ENCODE results near the gene KCNMB1. TPM values are rescaled to one million over a fixed set of nuclear protein-coding genes. Genes with fewer than 3 reads are reported as not detected.
A peak's percentile ranks its signal among the peaks of the same experiment; 100 is the strongest.

KCNMB1 gene
- total and polyA plus RNA-seq, 4 donors = 0.30 to 2.7 (median 1.2) TPM

GRCh38 chr5:170338933-170339779 is 50.0 kb downstream of the KCNMB1 start:
- H3K4me3 ChIP-seq (ENCODE audit: low read depth, low read length) = no peak overlapping the region
- H3K27ac ChIP-seq (ENCODE audit: low read depth, low read length) = no peak overlapping the region
- H3K9me3 ChIP-seq (ENCODE audit: control insufficient read depth, insufficient read depth, low read length) = no peaks in the 10 kb centered on the region
- H3K36me3 ChIP-seq (ENCODE audit: control insufficient read depth, insufficient read depth, low read length) = no peaks in the 10 kb centered on the region
- no peak for DNase-seq (ENCODE audit: low read depth in 4 of 6, low spot score in 6 of 6)
- H3K27me3 ChIP-seq (ENCODE audit: control insufficient read depth, insufficient read depth, low read length) = no peaks in the 10 kb centered on the region
- H3K4me1 ChIP-seq (ENCODE audit: control insufficient read depth, insufficient read depth, low read length) = peaks cover 14% of the 10 kb centered on the region
- 100% methylated on average over 1 of the region's 4 CpGs for WGBS (ENCODE audit: insufficient coverage)

- no peak overlapping the region for H3K4me3 ChIP-seq (ENCODE audit: low read depth, low read length)
- H3K36me3 ChIP-seq (ENCODE audit: control insufficient read depth, insufficient read depth, low read length) = no peaks in the 10 kb centered on the region
- 83% methylated on average over 1 of the region's 4 CpGs for WGBS (ENCODE audit: insufficient coverage)
- DNase-seq (ENCODE audit: low read depth in 4 of 6, low spot score in 6 of 6) = no peak
- H3K27me3 ChIP-seq (ENCODE audit: control insufficient read depth, insufficient read depth, low read length) = no peaks in the 10 kb centered on the region
- no peaks in the 10 kb centered on the region for H3K9me3 ChIP-seq (ENCODE audit: control insufficient read depth, insufficient read depth, low read length)
- peaks cover 14% of the 10 kb centered on the region for H3K4me1 ChIP-seq (ENCODE audit: control insufficient read depth, insufficient read depth, low read length)
- no peak overlapping the region for H3K27ac ChIP-seq (ENCODE audit: low read depth, low read length)
Measured at GRCh38 chr5:170338291-170338690, 50.9 kb downstream of the KCNMB1 start.

GRCh38 chr5:170337045-170337733 is 52.0 kb downstream of the KCNMB1 start:
- H3K4me3 ChIP-seq (ENCODE audit: low read depth, low read length) = no peak overlapping the region
- no peaks in the 10 kb centered on the region for H3K36me3 ChIP-seq (ENCODE audit: control insufficient read depth, insufficient read depth, low read length)
- peaks cover 17% of the 10 kb centered on the region for H3K4me1 ChIP-seq (ENCODE audit: control insufficient read depth, insufficient read depth, low read length)
- H3K27me3 ChIP-seq (ENCODE audit: control insufficient read depth, insufficient read depth, low read length) = no peaks in the 10 kb centered on the region
- DNase-seq (ENCODE audit: low read depth in 4 of 6, low spot score in 6 of 6) = peak in 2 of 6 donors; percentile 29 to 89
- H3K9me3 ChIP-seq (ENCODE audit: control insufficient read depth, insufficient read depth, low read length) = no peaks in the 10 kb centered on the region
- WGBS (ENCODE audit: insufficient coverage) = 53% methylated on average over 7 of the region's 9 CpGs
- no peak overlapping the region for H3K27ac ChIP-seq (ENCODE audit: low read depth, low read length)

- Histone ChIP-seq H3K9me3 (ENCODE audit: control insufficient read depth, insufficient read depth, low read length) (no peaks in the 10 kb centered on the region), H3K36me3 (ENCODE audit: control insufficient read depth, insufficient read depth, low read length) (no peaks in the 10 kb centered on the region), H3K4me1 (ENCODE audit: control insufficient read depth, insufficient read depth, low read length) (peaks cover 22% of the 10 kb centered on the region), H3K27me3 (ENCODE audit: control insufficient read depth, insufficient read depth, low read length) (no peaks in the 10 kb centered on the region), H3K4me3 (ENCODE audit: low read depth, low read length) (no peak overlapping the region), H3K27ac (ENCODE audit: low read depth, low read length) (no peak overlapping the region)
- WGBS (ENCODE audit: insufficient coverage) = 80% methylated on average over 6 of the region's 6 CpGs
- no peak for DNase-seq (ENCODE audit: low read depth in 4 of 6, low spot score in 6 of 6)
Measured at GRCh38 chr5:170336065-170336464, 53.1 kb downstream of the KCNMB1 start.

- H3K27me3 ChIP-seq (ENCODE audit: control insufficient read depth, insufficient read depth, low read length) = no peaks in the 10 kb centered on the region
- H3K27ac ChIP-seq (ENCODE audit: low read depth, low read length) = no peak overlapping the region
- DNase-seq (ENCODE audit: low read depth in 4 of 6, low spot score in 6 of 6) = no peak
- H3K36me3 ChIP-seq (ENCODE audit: control insufficient read depth, insufficient read depth, low read length) = no peaks in the 10 kb centered on the region
- whole genome bisulfite sequencing (ENCODE audit: insufficient coverage) = 86% methylated on average over 1 of the region's 5 CpGs
- no peaks in the 10 kb centered on the region for H3K9me3 ChIP-seq (ENCODE audit: control insufficient read depth, insufficient read depth, low read length)
- no peak overlapping the region for H3K4me3 ChIP-seq (ENCODE audit: low read depth, low read length)
- peaks cover 22% of the 10 kb centered on the region for H3K4me1 ChIP-seq (ENCODE audit: control insufficient read depth, insufficient read depth, low read length)
Measured at GRCh38 chr5:170334626-170335025, 54.5 kb downstream of the KCNMB1 start.

GRCh38 chr5:170333161-170333910 is 55.8 kb downstream of the KCNMB1 start:
- Histone ChIP-seq H3K9me3 (ENCODE audit: control insufficient read depth, insufficient read depth, low read length) (no peaks in the 10 kb centered on the region), H3K27ac (ENCODE audit: low read depth, low read length) (no peak overlapping the region), H3K4me3 (ENCODE audit: low read depth, low read length) (no peak overlapping the region), H3K4me1 (ENCODE audit: control insufficient read depth, insufficient read depth, low read length) (peaks cover 15% of the 10 kb centered on the region), H3K36me3 (ENCODE audit: control insufficient read depth, insufficient read depth, low read length) (no peaks in the 10 kb centered on the region), H3K27me3 (ENCODE audit: control insufficient read depth, insufficient read depth, low read length) (no peaks in the 10 kb centered on the region)
- WGBS (ENCODE audit: insufficient coverage) = 69% methylated on average over 6 of the region's 11 CpGs
- peak in 1 of 6 donors; percentile 28 for DNase-seq (ENCODE audit: low read depth in 4 of 6, low spot score in 6 of 6)

GRCh38 chr5:170332058-170332457 is 57.1 kb downstream of the KCNMB1 start:
- Histone ChIP-seq H3K27ac (ENCODE audit: low read depth, low read length) (no peak overlapping the region), H3K4me1 (ENCODE audit: control insufficient read depth, insufficient read depth, low read length) (peaks cover 12% of the 10 kb centered on the region), H3K36me3 (ENCODE audit: control insufficient read depth, insufficient read depth, low read length) (no peaks in the 10 kb centered on the region), H3K4me3 (ENCODE audit: low read depth, low read length) (no peak overlapping the region), H3K9me3 (ENCODE audit: control insufficient read depth, insufficient read depth, low read length) (no peaks in the 10 kb centered on the region), H3K27me3 (ENCODE audit: control insufficient read depth, insufficient read depth, low read length) (no peaks in the 10 kb centered on the region)
- DNase-seq (ENCODE audit: low read depth in 4 of 6, low spot score in 6 of 6) = no peak
- WGBS (ENCODE audit: insufficient coverage) = 80% methylated on average over 1 of the region's 5 CpGs

- DNase-seq (ENCODE audit: low read depth in 4 of 6, low spot score in 6 of 6) = no peak
- Histone ChIP-seq H3K27me3 (ENCODE audit: control insufficient read depth, insufficient read depth, low read length) (no peaks in the 10 kb centered on the region), H3K27ac (ENCODE audit: low read depth, low read length) (no peak overlapping the region), H3K36me3 (ENCODE audit: control insufficient read depth, insufficient read depth, low read length) (no peaks in the 10 kb centered on the region), H3K4me3 (ENCODE audit: low read depth, low read length) (no peak overlapping the region), H3K9me3 (ENCODE audit: control insufficient read depth, insufficient read depth, low read length) (no peaks in the 10 kb centered on the region), H3K4me1 (ENCODE audit: control insufficient read depth, insufficient read depth, low read length) (peaks cover 8% of the 10 kb centered on the region)
- WGBS (ENCODE audit: insufficient coverage) = 85% methylated on average over 9 of the region's 11 CpGs
Measured at GRCh38 chr5:170330568-170331054, 58.6 kb downstream of the KCNMB1 start.

- Histone ChIP-seq H3K27me3 (ENCODE audit: control insufficient read depth, insufficient read depth, low read length) (no peaks in the 10 kb centered on the region), H3K9me3 (ENCODE audit: control insufficient read depth, insufficient read depth, low read length) (no peaks in the 10 kb centered on the region), H3K36me3 (ENCODE audit: control insufficient read depth, insufficient read depth, low read length) (no peaks in the 10 kb centered on the region), H3K27ac (ENCODE audit: low read depth, low read length) (no peak overlapping the region), H3K4me3 (ENCODE audit: low read depth, low read length) (no peak overlapping the region), H3K4me1 (ENCODE audit: control insufficient read depth, insufficient read depth, low read length) (peaks cover 8% of the 10 kb centered on the region)
- WGBS (ENCODE audit: insufficient coverage) = 84% methylated on average over 3 of the region's 3 CpGs
- DNase-seq (ENCODE audit: low read depth in 4 of 6, low spot score in 6 of 6) = no peak
Measured at GRCh38 chr5:170329524-170329923, 59.6 kb downstream of the KCNMB1 start.

Measured in spinal cord (tissue), 10 donors.